Measurements from ENCODE around the gene DOCK8. TPM values are rescaled to one million over a fixed set of nuclear protein-coding genes. Genes with fewer than 3 reads are reported as not detected.

Gene DOCK8
- total RNA-seq, 1 experiment from 2014 or later = 1.4 TPM

DNA sequence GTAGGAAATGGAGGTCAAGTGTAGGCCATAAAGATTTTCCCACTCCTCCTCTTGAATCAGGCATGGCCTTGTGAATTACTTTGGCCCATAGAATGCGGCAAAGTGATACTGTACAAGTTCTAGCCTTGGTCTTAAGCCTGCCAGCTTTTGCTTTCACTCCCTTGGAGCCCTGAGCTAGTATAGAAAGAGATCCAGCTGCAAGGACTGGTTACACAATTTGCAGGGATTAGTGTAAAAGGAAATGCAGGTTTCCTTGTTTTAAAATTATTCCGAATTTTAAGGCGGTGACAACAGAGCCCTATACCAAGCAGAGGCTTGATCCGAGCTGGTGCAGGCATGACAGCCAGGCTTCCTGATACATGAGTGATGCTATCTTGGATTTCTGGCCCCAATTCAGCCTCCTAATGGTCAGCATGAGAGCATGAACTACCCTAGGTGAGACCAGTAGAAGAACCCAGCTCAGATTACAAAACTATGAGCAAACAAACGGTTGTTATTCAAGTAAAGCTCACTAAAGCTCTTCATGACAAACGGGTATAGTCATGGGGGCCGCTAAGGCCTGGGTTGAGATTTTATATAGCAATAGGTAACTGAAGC, 257.9 kb downstream of the DOCK8 start:
- Histone ChIP-seq H4K91ac (ENCODE audit: insufficient read length, low read depth, low read length) (no peak overlapping the region), H4K5ac (ENCODE audit: insufficient read length, low read depth, low read length) (no peak overlapping the region), H3K23me2 (ENCODE audit: insufficient read length, low read depth, low read length, poor library complexity, severe bottlenecking) (peaks cover 8% of the 10 kb centered on the region), H3K4ac (ENCODE audit: low read depth, low read length) (no peak overlapping the region), H2BK5ac (ENCODE audit: insufficient read length, low read length) (no peak overlapping the region), H3K4me2 (ENCODE audit: insufficient read depth, insufficient read length, low read length) (no peak overlapping the region), H3K56ac (ENCODE audit: insufficient read length, low read depth, low read length) (no peak overlapping the region), H2BK20ac (ENCODE audit: low read depth, low read length, poor library complexity, severe bottlenecking) (no peak overlapping the region), H2AK5ac (ENCODE audit: insufficient read length, low read length) (no peak overlapping the region), H3K14ac (ENCODE audit: insufficient read depth, low read length) (no peak overlapping the region), H3K23ac (ENCODE audit: insufficient read length, low read depth, low read length) (no peak overlapping the region), H3K27me3 (ENCODE audit: insufficient read depth, low read length) (no peaks in the 10 kb centered on the region), H3K18ac (ENCODE audit: insufficient read length, low read depth, low read length) (no peak overlapping the region), H2BK120ac (ENCODE audit: low read depth, low read length, poor library complexity, severe bottlenecking) (no peak overlapping the region), H4K20me1 (ENCODE audit: control insufficient read depth, insufficient read depth, insufficient read length) (no peaks in the 10 kb centered on the region), H2BK15ac (ENCODE audit: low read depth, low read length) (no peak overlapping the region), H2BK12ac (ENCODE audit: insufficient read length, low read depth, low read length) (no peak overlapping the region), H3T11ph (ENCODE audit: low read length) (no peak overlapping the region), H3K79me1 (ENCODE audit: insufficient read depth, low read depth, low read length, poor library complexity, severe bottlenecking) (no peaks in the 10 kb centered on the region), H3K79me2 (ENCODE audit: insufficient read depth, low read length) (no peaks in the 10 kb centered on the region), H2AFZ (ENCODE audit: low read length) (no peak overlapping the region), H3K4me1 (ENCODE audit: insufficient read depth, low read length) (peaks cover under 1% of the 10 kb centered on the region; the same call in 1 of the 2 replicates), H3K27ac (ENCODE audit: insufficient read length, low read depth, low read length) (no peak overlapping the region), H3K9ac (ENCODE audit: extremely low read depth, insufficient read length, low read length) (no peak overlapping the region), H4K8ac (replicated peaks; ENCODE audit: insufficient read length, low read depth, low read length) (no peak overlapping the region), H3K9me3 (ENCODE audit: control insufficient read depth, low read depth, low read length) (no peaks in the 10 kb centered on the region)
- Mint-ChIP-seq H3K4me3 (no peak overlapping the region), H3K27ac (no peak overlapping the region; a peak in 1 of 7 replicates), H3K36me3 (ENCODE audit: insufficient read depth in 1 of 3, low read depth in 3 of 3) (peaks cover 16 to 30% (median 22%) of the 10 kb centered on the region in 3 experiments; a peak in 6 of 7 replicates), H3K9me3 (no peaks in the 10 kb centered on the region; a peak in 1 of 5 replicates), H3K27me3 (ENCODE audit: low read depth) (no peaks in the 10 kb centered on the region), H3K4me1 (peaks cover 28 to 44% of the 10 kb centered on the region in 2 experiments)
- DNase-seq = no peak
- WGBS (ENCODE audit: extremely low coverage, insufficient read length, low lambda C conversion rate) = no CpG with 5 or more reads among the region's 7 CpGs
- TF ChIP-seq, protein P1, sequence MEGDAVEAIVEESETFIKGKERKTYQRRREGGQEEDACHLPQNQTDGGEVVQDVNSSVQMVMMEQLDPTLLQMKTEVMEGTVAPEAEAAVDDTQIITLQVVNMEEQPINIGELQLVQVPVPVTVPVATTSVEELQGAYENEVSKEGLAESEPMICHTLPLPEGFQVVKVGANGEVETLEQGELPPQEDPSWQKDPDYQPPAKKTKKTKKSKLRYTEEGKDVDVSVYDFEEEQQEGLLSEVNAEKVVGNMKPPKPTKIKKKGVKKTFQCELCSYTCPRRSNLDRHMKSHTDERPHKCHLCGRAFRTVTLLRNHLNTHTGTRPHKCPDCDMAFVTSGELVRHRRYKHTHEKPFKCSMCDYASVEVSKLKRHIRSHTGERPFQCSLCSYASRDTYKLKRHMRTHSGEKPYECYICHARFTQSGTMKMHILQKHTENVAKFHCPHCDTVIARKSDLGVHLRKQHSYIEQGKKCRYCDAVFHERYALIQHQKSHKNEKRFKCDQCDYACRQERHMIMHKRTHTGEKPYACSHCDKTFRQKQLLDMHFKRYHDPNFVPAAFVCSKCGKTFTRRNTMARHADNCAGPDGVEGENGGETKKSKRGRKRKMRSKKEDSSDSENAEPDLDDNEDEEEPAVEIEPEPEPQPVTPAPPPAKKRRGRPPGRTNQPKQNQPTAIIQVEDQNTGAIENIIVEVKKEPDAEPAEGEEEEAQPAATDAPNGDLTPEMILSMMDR (conservative IDR thresholded peaks at IDR 0.05) = no peak
